A673 (cell line): ENCODE data around the gene RABL6.

Experiments
- EZH2 ChIP-seq: fragments of 200-600 bp; sonication (generic); IDR thresholded peaks from 2 replicates; pipeline ENCODE4 v1.6.1; 2017; ENCODE audit warnings: borderline replicate concordance, low read depth, mild to moderate bottlenecking, mixed read lengths, antibody characterized with exemption, low read length; ENCODE audit not compliant: poor library complexity, severe bottlenecking
- TF ChIP-seq, protein P1 (sequence below): fragments of 300-800, 200-600 bp; sonication (generic); conservative IDR thresholded peaks from 2 replicates; pipeline ENCODE4 v1.5.1; 2017; ENCODE audit warnings: low read depth, mild to moderate bottlenecking, antibody characterized with exemption, low read length, moderate library complexity, mixed read lengths

DNA sequence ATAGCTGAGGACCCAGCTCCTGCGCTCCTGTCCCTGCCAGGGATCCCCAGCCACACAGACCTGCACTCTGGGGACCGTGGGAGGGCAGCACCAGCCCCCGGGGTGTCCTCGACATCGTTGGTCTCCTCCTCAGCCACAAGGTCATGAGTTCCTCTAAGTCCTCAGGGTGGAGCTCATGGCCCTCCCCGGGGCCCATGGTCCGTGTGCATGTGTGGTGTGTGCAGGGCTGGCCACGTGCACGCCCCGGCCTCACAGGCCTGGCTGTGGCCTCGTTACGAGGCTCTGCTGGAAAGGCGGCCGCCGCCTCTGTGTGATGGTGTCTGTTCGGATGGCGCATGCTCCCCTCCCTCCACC lies 18.4 kb downstream of the RABL6 start:
- TF ChIP-seq, protein P1, sequence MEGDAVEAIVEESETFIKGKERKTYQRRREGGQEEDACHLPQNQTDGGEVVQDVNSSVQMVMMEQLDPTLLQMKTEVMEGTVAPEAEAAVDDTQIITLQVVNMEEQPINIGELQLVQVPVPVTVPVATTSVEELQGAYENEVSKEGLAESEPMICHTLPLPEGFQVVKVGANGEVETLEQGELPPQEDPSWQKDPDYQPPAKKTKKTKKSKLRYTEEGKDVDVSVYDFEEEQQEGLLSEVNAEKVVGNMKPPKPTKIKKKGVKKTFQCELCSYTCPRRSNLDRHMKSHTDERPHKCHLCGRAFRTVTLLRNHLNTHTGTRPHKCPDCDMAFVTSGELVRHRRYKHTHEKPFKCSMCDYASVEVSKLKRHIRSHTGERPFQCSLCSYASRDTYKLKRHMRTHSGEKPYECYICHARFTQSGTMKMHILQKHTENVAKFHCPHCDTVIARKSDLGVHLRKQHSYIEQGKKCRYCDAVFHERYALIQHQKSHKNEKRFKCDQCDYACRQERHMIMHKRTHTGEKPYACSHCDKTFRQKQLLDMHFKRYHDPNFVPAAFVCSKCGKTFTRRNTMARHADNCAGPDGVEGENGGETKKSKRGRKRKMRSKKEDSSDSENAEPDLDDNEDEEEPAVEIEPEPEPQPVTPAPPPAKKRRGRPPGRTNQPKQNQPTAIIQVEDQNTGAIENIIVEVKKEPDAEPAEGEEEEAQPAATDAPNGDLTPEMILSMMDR, result no peak
- TF ChIP-seq EZH2, result no peak
